Gastroesophageal sphincter (tissue), 4 donors: ENCODE data around the gene PPARA. TPM values are rescaled to one million over a fixed set of nuclear protein-coding genes. Genes with fewer than 3 reads are reported as not detected.

Experiments
- ATAC-seq: fragments of 150-250 bp; one replicate; pipeline ENCODE4 v1.9.1; 2016; ENCODE audit warnings: mild to moderate bottlenecking, moderate library complexity
- H3K27ac ChIP-seq, 4 donors: fragments of 200-600 bp; sonication (generic) in 3 of 4; 1 replicate in 3 of 4; 2 replicates in 1 of 4; pipeline ENCODE4 v1.5.1; 2016 to 2019
- H3K27me3 ChIP-seq: fragments of 200-600 bp; sonication (generic); one replicate; pipeline ENCODE4 v1.5.1; 2019
- H3K36me3 ChIP-seq, 2 donors: fragments of 200-600 bp; sonication (generic); one replicate each; pipeline ENCODE4 v1.5.1; 2019; ENCODE audit warnings: control low read depth in 1 of 2
- H3K4me1 ChIP-seq, 3 donors: fragments of 200-600 bp; sonication (generic); 1 replicate in 2 of 3; 2 replicates in 1 of 3; pipeline ENCODE4 v1.5.1; 2016 to 2019; ENCODE audit warnings: control low read depth in 2 of 3
- H3K4me3 ChIP-seq, 2 donors: fragments of 200-600 bp; sonication (generic); one replicate each; pipeline ENCODE4 v1.5.1; 2019; ENCODE audit warnings: mild to moderate bottlenecking in 1 of 2, moderate library complexity in 1 of 2
- H3K9me3 ChIP-seq, 3 donors: fragments of 200-600 bp; sonication (generic); one replicate each; pipeline ENCODE4 v1.5.1; 2017 to 2019; ENCODE audit warnings: control low read depth in 2 of 3
- CTCF ChIP-seq, 4 experiments: fragments of 200-600 bp in 2 of 4; fragments of 450-650 bp in 2 of 4; sonication (generic) in 1 of 4; IDR thresholded peaks; one replicate each; pipeline ENCODE4 v1.5.1; 2017 to 2019; ENCODE audit warnings: antibody characterized with exemption in 4 of 4, mild to moderate bottlenecking in 2 of 4, moderate library complexity in 2 of 4
- EP300 ChIP-seq: sonication (generic); formaldehyde crosslinking; IDR thresholded peaks from one replicate; pipeline ENCODE4 v1.6.1; 2017; ENCODE audit warnings: antibody characterized with exemption, mild to moderate bottlenecking
- POLR2A ChIP-seq, 2 donors: fragments of 450-650 bp; IDR thresholded peaks; one replicate each; pipeline ENCODE4 v1.6.1; 2017; ENCODE audit warnings: antibody characterized with exemption in 2 of 2, mild to moderate bottlenecking in 2 of 2, moderate library complexity in 1 of 2
- POLR2AphosphoS5 ChIP-seq: sonication (generic); formaldehyde crosslinking; IDR thresholded peaks from one replicate; pipeline ENCODE4 v1.6.1; 2017; ENCODE audit warnings: antibody characterized with exemption
- WGBS, 2 donors: methylation state at CpG; one replicate each; pipeline ENCODE4 v1.1.5; 2018; ENCODE audit warnings: low coverage in 1 of 2; 5-methylcytosine and 5-hydroxymethylcytosine counted together
- total RNA-seq, 4 donors: library from RNA; depleted of rRNA; stranded (reverse); fragments of >200 nt; gene quantifications; one replicate each; pipeline ENCODE4 v1.1.0, GENCODE V29; 2016

PPARA gene
- total RNA-seq, 4 donors from 2014 or later = 19.5 to 28.5 (median 26.9) TPM

DNA sequence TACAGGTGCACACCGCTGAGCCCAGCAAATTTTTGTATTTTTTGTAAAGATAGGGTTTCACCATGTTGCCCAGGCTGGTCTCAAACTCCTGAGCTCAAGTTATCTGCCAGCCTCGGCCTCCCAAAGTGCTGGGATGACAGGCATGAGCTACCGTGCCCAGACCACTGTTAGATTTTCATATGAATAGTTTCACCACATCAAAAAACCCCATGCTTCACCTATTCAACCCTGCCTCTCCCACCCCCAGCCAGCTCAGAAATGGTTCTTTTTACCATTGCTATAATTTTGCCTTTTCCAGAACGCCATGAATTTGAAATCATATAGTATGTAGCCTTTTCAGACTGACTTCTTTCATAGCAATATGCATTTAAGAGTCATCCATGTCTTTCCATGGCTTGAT is 61.9 kb downstream of the PPARA start:
- 96% methylated on average over 3 to 4 of the region's 4 CpGs for WGBS, 2 donors
- Histone ChIP-seq H3K4me1 (no peaks in the 10 kb centered on the region), H3K27ac (no peak overlapping the region), H3K27me3 (no peaks in the 10 kb centered on the region), H3K36me3 (peaks cover 0 to 92% of the 10 kb centered on the region in 2 donors), H3K4me3 (no peak overlapping the region), H3K9me3 (peaks cover 0 to 16% (median 2%) of the 10 kb centered on the region in 3 donors)
- ATAC-seq = no peak
- TF ChIP-seq POLR2AphosphoS5 (no peak), POLR2A (IDR thresholded peaks at IDR 0.05) (no peak), CTCF (IDR thresholded peaks at IDR 0.05) (no peak), EP300 (no peak)

GRCh38 chr22:46213052-46213451 is 62.7 kb downstream of the PPARA start:
- ATAC-seq = no peak
- TF ChIP-seq EP300 (no peak), CTCF (IDR thresholded peaks at IDR 0.05) (no peak), POLR2A (IDR thresholded peaks at IDR 0.05) (no peak), POLR2AphosphoS5 (no peak)
- Histone ChIP-seq H3K27me3 (no peaks in the 10 kb centered on the region), H3K4me1 (no peaks in the 10 kb centered on the region), H3K4me3 (no peak overlapping the region), H3K27ac (no peak overlapping the region), H3K9me3 (peaks cover 0 to 16% (median 2%) of the 10 kb centered on the region in 3 donors), H3K36me3 (peaks cover 0 to 95% of the 10 kb centered on the region in 2 donors)
- 83 to 95% methylated on average over 1 to 2 of the region's 4 CpGs for WGBS, 2 donors

- Histone ChIP-seq H3K4me1 (no peaks in the 10 kb centered on the region), H3K36me3 (peaks cover 0 to 95% of the 10 kb centered on the region in 2 donors), H3K4me3 (no peak overlapping the region), H3K27me3 (no peaks in the 10 kb centered on the region), H3K9me3 (peaks cover 0 to 7% (median 2%) of the 10 kb centered on the region in 3 donors), H3K27ac (no peak overlapping the region)
- ATAC-seq = no peak
- 95 to 98% methylated on average over 22 to 26 of the region's 29 CpGs for WGBS, 2 donors
- no peak for TF ChIP-seq CTCF (IDR thresholded peaks at IDR 0.05)
- no peak for TF ChIP-seq POLR2A (IDR thresholded peaks at IDR 0.05)
- no peak for TF ChIP-seq EP300
- TF ChIP-seq POLR2AphosphoS5 = no peak
Observed at GRCh38 chr22:46214149-46214548, 63.8 kb downstream of the PPARA start.

GRCh38 chr22:46214616-46215015 is 64.3 kb downstream of the PPARA start:
- Histone ChIP-seq H3K9me3 (peaks cover 0 to 3% (median 0%) of the 10 kb centered on the region in 3 donors), H3K4me1 (no peaks in the 10 kb centered on the region), H3K27ac (no peak overlapping the region), H3K36me3 (peaks cover 0 to 96% of the 10 kb centered on the region in 2 donors), H3K4me3 (no peak overlapping the region), H3K27me3 (no peaks in the 10 kb centered on the region)
- TF ChIP-seq CTCF (IDR thresholded peaks at IDR 0.05) (no peak), POLR2AphosphoS5 (no peak), EP300 (no peak), POLR2A (IDR thresholded peaks at IDR 0.05) (no peak)
- no peak for ATAC-seq
- WGBS, 2 donors = 95 to 97% methylated on average over 18 to 28 of the region's 28 CpGs

DNA sequence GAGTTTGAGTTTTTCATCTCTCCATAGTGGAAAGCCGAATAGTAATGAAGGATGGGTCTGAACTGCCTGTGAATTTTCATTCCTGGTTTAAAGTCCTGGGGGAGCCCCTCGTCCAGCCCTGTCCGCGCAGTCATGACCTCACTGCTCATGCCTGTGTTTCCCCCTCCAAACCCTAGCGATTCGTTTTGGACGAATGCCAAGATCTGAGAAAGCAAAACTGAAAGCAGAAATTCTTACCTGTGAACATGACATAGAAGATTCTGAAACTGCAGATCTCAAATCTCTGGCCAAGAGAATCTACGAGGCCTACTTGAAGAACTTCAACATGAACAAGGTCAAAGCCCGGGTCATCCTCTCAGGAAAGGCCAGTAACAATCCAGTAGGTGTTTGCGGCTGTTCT is 69.3 kb downstream of the PPARA start:
- H3K36me3 ChIP-seq = peaks cover 0 to 95% of the 10 kb centered on the region in 2 donors
- TF ChIP-seq POLR2AphosphoS5 (no peak), CTCF (IDR thresholded peaks at IDR 0.05) (no peak), EP300 (no peak), POLR2A (IDR thresholded peaks at IDR 0.05) (no peak)

More for the DNA sequence above, 69.3 kb downstream of the PPARA start:
- Histone ChIP-seq H3K27me3 (no peaks in the 10 kb centered on the region), H3K4me3 (no peak overlapping the region), H3K9me3 (no peaks in the 10 kb centered on the region), H3K27ac (no peak overlapping the region), H3K4me1 (no peaks in the 10 kb centered on the region)
- WGBS, 2 donors = 82 to 96% methylated on average over 3 to 10 of the region's 10 CpGs
- ATAC-seq = no peak
